Measurements from ENCODE around the gene LRRK2. TPM values are rescaled to one million over a fixed set of nuclear protein-coding genes. Genes with fewer than 3 reads are reported as not detected.

LRRK2 gene
- total and polyA plus RNA-seq, 4 donors, result 1.5 to 11.5 (median 4.9) TPM

DNA sequence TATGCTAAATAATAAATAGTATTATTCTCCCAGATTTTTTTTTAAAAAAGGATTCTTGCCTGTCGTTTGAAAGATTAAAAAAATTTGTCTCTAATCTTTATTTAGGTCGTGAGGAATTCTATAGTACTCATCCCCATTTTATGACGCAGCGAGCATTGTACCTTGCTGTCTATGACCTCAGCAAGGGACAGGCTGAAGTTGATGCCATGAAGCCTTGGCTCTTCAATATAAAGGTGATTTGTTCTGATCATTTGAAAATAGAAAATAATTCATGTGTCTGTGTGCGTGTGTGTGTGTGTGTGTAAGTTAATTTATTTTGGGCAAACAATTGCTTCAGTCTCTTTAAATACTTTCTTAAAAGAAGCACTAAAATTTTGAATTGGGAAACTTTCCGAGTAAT, 84.2 kb downstream of the LRRK2 start:
- TF ChIP-seq ZBTB33 (IDR thresholded peaks at IDR 0.05), result no peak
- H3K9me3 ChIP-seq (ENCODE audit: control insufficient read depth in 4 of 4, low read length in 3 of 4), result no peaks in the 10 kb centered on the region
- H3K27me3 ChIP-seq (ENCODE audit: control insufficient read depth in 4 of 4, insufficient read depth in 4 of 4, low read length in 3 of 4), result no peaks in the 10 kb centered on the region
- no peak overlapping the region for H3K9ac ChIP-seq (ENCODE audit: low read depth in 1 of 2, low read length in 2 of 2)
- H3K27ac ChIP-seq (ENCODE audit: low read depth in 1 of 2, low read length in 2 of 2), result no peak overlapping the region
- WGBS, result 89% methylated on average over 6 of the region's 6 CpGs
- no peak for DNase-seq (ENCODE audit: low spot score)
- H3K4me1 ChIP-seq (ENCODE audit: control insufficient read depth in 4 of 4, insufficient read depth in 4 of 4, low read length in 3 of 4), result no peaks in the 10 kb centered on the region
- no peak overlapping the region for H3K4me3 ChIP-seq (ENCODE audit: low read depth in 1 of 3, low read length in 3 of 3)
- H3K36me3 ChIP-seq (ENCODE audit: control insufficient read depth in 4 of 4, insufficient read depth in 3 of 4, low read depth in 1 of 4, low read length in 3 of 4), result peaks cover 0 to 6% (median 3%) of the 10 kb centered on the region in 4 donors

GRCh38 chr12:40310211-40310610, 85.4 kb downstream of the LRRK2 start:
- no peak for DNase-seq (ENCODE audit: low spot score)
- Histone ChIP-seq H3K36me3 (ENCODE audit: control insufficient read depth in 4 of 4, insufficient read depth in 3 of 4, low read depth in 1 of 4, low read length in 3 of 4) (peaks cover 0 to 12% (median 5%) of the 10 kb centered on the region in 4 donors), H3K9ac (ENCODE audit: low read depth in 1 of 2, low read length in 2 of 2) (no peak overlapping the region), H3K9me3 (ENCODE audit: control insufficient read depth in 4 of 4, low read length in 3 of 4) (no peaks in the 10 kb centered on the region), H3K27ac (ENCODE audit: low read depth in 1 of 2, low read length in 2 of 2) (no peak overlapping the region), H3K4me3 (ENCODE audit: low read depth in 1 of 3, low read length in 3 of 3) (no peak overlapping the region), H3K27me3 (ENCODE audit: control insufficient read depth in 4 of 4, insufficient read depth in 4 of 4, low read length in 3 of 4) (no peaks in the 10 kb centered on the region), H3K4me1 (ENCODE audit: control insufficient read depth in 4 of 4, insufficient read depth in 4 of 4, low read length in 3 of 4) (no peaks in the 10 kb centered on the region)
- 94% methylated on average over 9 of the region's 9 CpGs for WGBS
- TF ChIP-seq ZBTB33 (IDR thresholded peaks at IDR 0.05), result no peak
- TF ChIP-seq YY1 (IDR thresholded peaks at IDR 0.05), result no peak
- no peak for TF ChIP-seq FOXA2 (IDR thresholded peaks at IDR 0.05)
- TF ChIP-seq NR2F2 (IDR thresholded peaks at IDR 0.05), result no peak

GRCh38 chr12:40312196-40312595, 87.4 kb downstream of the LRRK2 start:
- H3K4me1 ChIP-seq (ENCODE audit: control insufficient read depth in 4 of 4, insufficient read depth in 4 of 4, low read length in 3 of 4), result no peaks in the 10 kb centered on the region
- no peak overlapping the region for H3K4me3 ChIP-seq (ENCODE audit: low read depth in 1 of 3, low read length in 3 of 3)
- H3K27me3 ChIP-seq (ENCODE audit: control insufficient read depth in 4 of 4, insufficient read depth in 4 of 4, low read length in 3 of 4), result no peaks in the 10 kb centered on the region
- DNase-seq (ENCODE audit: low spot score), result no peak
- H3K9me3 ChIP-seq (ENCODE audit: control insufficient read depth in 4 of 4, low read length in 3 of 4), result no peaks in the 10 kb centered on the region
- H3K36me3 ChIP-seq (ENCODE audit: control insufficient read depth in 4 of 4, insufficient read depth in 3 of 4, low read depth in 1 of 4, low read length in 3 of 4), result peaks cover 0 to 11% (median 5%) of the 10 kb centered on the region in 4 donors
- no peak overlapping the region for H3K9ac ChIP-seq (ENCODE audit: low read depth in 1 of 2, low read length in 2 of 2)
- H3K27ac ChIP-seq (ENCODE audit: low read depth in 1 of 2, low read length in 2 of 2), result no peak overlapping the region
- TF ChIP-seq SP1 (IDR thresholded peaks at IDR 0.05), result no peak
- no peak for TF ChIP-seq GABPA (IDR thresholded peaks at IDR 0.05 in 1 of 2, conservative IDR thresholded peaks at IDR 0.05 in 1 of 2)
- TF ChIP-seq FOXA1 (IDR thresholded peaks at IDR 0.05), result no peak
- no peak for TF ChIP-seq REST (IDR thresholded peaks at IDR 0.05)
- TF ChIP-seq EGR1 (IDR thresholded peaks at IDR 0.05; ENCODE audit: low read depth in 2 of 2), result no peak
- no peak for TF ChIP-seq HNF4A (conservative IDR thresholded peaks at IDR 0.05)
- TF ChIP-seq, protein P1, sequence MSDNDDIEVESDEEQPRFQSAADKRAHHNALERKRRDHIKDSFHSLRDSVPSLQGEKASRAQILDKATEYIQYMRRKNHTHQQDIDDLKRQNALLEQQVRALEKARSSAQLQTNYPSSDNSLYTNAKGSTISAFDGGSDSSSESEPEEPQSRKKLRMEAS (IDR thresholded peaks at IDR 0.05), result no peak
- no peak for TF ChIP-seq ZBTB33 (IDR thresholded peaks at IDR 0.05)
- TF ChIP-seq, protein P2, sequence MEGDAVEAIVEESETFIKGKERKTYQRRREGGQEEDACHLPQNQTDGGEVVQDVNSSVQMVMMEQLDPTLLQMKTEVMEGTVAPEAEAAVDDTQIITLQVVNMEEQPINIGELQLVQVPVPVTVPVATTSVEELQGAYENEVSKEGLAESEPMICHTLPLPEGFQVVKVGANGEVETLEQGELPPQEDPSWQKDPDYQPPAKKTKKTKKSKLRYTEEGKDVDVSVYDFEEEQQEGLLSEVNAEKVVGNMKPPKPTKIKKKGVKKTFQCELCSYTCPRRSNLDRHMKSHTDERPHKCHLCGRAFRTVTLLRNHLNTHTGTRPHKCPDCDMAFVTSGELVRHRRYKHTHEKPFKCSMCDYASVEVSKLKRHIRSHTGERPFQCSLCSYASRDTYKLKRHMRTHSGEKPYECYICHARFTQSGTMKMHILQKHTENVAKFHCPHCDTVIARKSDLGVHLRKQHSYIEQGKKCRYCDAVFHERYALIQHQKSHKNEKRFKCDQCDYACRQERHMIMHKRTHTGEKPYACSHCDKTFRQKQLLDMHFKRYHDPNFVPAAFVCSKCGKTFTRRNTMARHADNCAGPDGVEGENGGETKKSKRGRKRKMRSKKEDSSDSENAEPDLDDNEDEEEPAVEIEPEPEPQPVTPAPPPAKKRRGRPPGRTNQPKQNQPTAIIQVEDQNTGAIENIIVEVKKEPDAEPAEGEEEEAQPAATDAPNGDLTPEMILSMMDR (IDR thresholded peaks at IDR 0.05; ENCODE audit: low read depth, low read length, missing input control), result no peak
- TF ChIP-seq FOXA2 (IDR thresholded peaks at IDR 0.05), result no peak
- no peak for TF ChIP-seq NR2F2 (IDR thresholded peaks at IDR 0.05)
- no peak for TF ChIP-seq RXRA (IDR thresholded peaks at IDR 0.05)
- no peak for TF ChIP-seq HNF4G (IDR thresholded peaks at IDR 0.05)
- no peak for TF ChIP-seq YY1 (IDR thresholded peaks at IDR 0.05)
- TF ChIP-seq, protein P3, sequence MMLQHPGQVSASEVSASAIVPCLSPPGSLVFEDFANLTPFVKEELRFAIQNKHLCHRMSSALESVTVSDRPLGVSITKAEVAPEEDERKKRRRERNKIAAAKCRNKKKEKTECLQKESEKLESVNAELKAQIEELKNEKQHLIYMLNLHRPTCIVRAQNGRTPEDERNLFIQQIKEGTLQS (IDR thresholded peaks at IDR 0.05), result no peak
- no peak for TF ChIP-seq JUND (IDR thresholded peaks at IDR 0.05)

All from liver (tissue), 9 donors.